Activated CD4-positive, alpha-beta T cell treated with anti-CD3 and anti-CD28 coated beads, Interleukin-2, amount 10 ng/mL, durations not matched to agents 24 days and 14 days (primary cell): ENCODE measurements around the gene VAMP4. TPM values are rescaled to one million over a fixed set of nuclear protein-coding genes. Genes with fewer than 3 reads are reported as not detected.
"Not testable (repeated sequence)": the region's sequence is repeated elsewhere in the genome, so short reads cannot be mapped to it uniquely, and the experiment has no call there.

ENCODE experiments used
- DNase-seq: peaks from one replicate; pipeline ENCODE4 v3.0.0; 2022
- H3K27ac Mint-ChIP-seq: one replicate; pipeline ENCODE4 v1.8.0; 2022; ENCODE audit warnings: mild to moderate bottlenecking, mixed read lengths
- H3K27me3 Mint-ChIP-seq: one replicate; pipeline ENCODE4 v1.8.0; 2022; ENCODE audit warnings: mixed read lengths
- H3K36me3 Mint-ChIP-seq: one replicate; pipeline ENCODE4 v1.8.0; 2022; ENCODE audit warnings: low read depth, mild to moderate bottlenecking, mixed read lengths
- H3K4me1 Mint-ChIP-seq: one replicate; pipeline ENCODE4 v1.8.0; 2021; ENCODE audit warnings: mixed read lengths
- H3K4me3 Mint-ChIP-seq: one replicate; pipeline ENCODE4 v1.8.0; 2022; ENCODE audit warnings: mild to moderate bottlenecking, moderate library complexity, mixed read lengths
- H3K9me3 Mint-ChIP-seq: one replicate; pipeline ENCODE4 v1.8.0; 2021; ENCODE audit warnings: mixed read lengths
- intact Hi-C: fragments of 100-400 bp; cut with micrococcal nuclease; formaldehyde crosslinking; loops from one replicate; pipeline ENCODE4 v1.15.1; 2023
- total RNA-seq: library from RNA; stranded (reverse); gene quantifications from 2 replicates; pipeline ENCODE4 v1.2.3, GENCODE V29; 2022

The VAMP4 gene
- total RNA-seq, 1 donor from 2014 or later = 7.7 TPM

DNA sequence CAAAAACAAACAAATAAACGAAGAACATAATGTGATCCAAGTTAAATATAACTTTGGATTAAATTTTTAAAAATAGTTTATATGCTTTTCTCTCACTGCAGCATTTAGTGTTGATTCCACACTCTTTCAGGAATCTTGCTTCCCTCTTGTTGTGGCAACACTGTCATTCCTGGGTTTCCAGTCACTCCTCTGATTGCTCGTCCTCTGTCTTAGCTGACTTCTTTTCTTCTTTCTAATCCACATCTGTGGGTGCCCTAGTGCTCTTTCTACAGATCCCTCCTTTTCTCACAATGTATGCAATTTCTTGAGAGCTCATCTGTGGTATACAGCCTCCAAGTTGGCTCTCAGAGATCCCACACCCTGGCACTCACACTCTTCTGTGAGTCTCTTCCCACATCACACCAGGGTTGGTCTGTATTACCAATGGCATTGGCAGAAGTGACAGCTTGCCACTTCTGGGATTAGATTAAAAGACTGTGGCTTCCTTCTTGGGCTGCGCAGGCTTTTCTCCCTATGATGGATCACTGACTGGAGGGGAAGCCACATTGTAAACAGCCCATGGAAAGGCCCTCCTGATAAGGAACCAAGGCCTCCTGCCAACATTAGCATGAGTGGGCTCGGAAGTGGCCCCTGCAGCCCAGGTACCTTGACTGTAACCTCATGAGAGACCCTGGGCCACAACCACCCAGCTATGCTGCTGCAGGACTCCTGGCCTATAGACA is 77.8 kb downstream of the VAMP4 start:
- intact Hi-C loops = no loop called here
- H3K4me1 Mint-ChIP-seq = no peaks in the 10 kb centered on the region

DNA sequence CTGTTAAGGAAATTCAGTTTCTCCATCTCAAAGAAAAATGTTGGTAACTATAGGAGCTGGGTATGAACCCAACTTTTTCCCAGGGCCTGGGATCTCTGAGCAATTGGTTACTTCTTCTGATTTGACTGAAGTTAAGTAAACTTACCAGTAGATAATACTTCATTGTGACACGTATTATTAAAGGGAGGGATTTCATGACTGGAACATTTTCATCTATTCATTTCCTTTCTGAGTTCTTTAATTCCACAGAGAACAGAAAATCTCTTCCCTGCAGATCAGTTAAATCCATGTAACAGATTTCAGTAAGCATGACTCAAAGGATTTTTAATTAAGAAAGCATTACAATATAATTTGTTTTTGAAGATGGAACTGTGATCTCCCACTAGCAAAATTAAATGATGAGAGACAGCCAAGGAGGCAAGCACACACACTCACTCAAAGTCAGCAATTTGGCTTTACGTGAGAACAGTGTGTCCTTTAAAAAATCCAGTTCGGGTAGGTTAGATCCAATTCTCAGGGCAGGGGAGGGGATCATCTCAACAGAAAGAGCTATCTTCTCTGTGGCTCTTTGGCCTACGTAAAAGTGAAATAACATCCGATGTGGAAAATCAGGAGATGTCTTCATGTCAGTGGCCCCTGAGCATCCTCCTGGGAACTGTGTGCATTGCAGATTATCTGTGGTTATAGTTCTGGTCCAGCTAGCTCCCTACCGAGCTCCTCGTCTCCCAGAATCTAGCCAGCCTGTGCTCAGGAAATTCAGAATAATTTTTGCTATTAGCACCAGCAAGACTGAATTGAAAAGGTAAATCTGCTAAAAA is 78.6 kb downstream of the VAMP4 start:
- Mint-ChIP-seq H3K27ac (no peak overlapping the region), H3K9me3 (no peaks in the 10 kb centered on the region), H3K4me3 (no peak overlapping the region), H3K36me3 (no peaks in the 10 kb centered on the region), H3K4me1 (no peaks in the 10 kb centered on the region), H3K27me3 (peaks cover 3% of the 10 kb centered on the region)
- intact Hi-C loops = no loop called here
- DNase-seq = no peak

More for the DNA sequence above, 77.8 kb downstream of the VAMP4 start:
- Mint-ChIP-seq H3K9me3 (no peaks in the 10 kb centered on the region), H3K36me3 (no peaks in the 10 kb centered on the region), H3K4me3 (no peak overlapping the region), H3K27me3 (peaks cover 3% of the 10 kb centered on the region), H3K27ac (no peak overlapping the region)
- no peak for DNase-seq

DNA sequence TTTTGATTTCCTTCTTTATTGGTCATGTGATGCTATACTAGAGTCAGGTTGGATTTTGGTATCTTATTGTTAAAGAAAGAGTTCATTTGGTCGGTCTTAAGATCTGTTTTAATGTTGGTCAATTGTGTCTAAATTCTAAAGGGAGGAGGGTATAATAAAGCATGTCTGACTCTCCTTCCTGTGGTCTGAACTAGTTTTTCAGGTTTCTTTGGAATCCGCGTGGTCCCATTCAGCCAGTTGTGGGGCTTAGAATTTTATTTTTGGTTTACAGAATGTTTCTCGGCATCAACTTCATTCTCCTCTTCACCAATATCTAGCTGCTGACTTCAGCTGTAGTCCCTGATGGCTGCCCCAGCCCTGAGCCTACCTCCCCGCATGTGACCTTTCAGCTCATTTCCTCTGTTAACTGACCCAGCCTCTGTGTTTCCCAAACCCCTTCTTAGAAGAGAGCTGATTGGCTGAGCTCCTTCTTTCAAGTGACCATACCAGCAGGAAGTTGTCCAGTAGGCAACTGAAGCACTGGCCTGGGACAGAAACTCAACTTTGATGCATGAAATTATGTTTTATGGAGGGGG is 80.7 kb downstream of the VAMP4 start:
- Mint-ChIP-seq H3K36me3 (no peaks in the 10 kb centered on the region), H3K4me3 (no peak overlapping the region), H3K9me3 (no peaks in the 10 kb centered on the region), H3K27me3 (peaks cover 7% of the 10 kb centered on the region), H3K4me1 (no peaks in the 10 kb centered on the region), H3K27ac (no peak overlapping the region)
- intact Hi-C loops = no loop called here
- peak; percentile 48 for DNase-seq

DNA sequence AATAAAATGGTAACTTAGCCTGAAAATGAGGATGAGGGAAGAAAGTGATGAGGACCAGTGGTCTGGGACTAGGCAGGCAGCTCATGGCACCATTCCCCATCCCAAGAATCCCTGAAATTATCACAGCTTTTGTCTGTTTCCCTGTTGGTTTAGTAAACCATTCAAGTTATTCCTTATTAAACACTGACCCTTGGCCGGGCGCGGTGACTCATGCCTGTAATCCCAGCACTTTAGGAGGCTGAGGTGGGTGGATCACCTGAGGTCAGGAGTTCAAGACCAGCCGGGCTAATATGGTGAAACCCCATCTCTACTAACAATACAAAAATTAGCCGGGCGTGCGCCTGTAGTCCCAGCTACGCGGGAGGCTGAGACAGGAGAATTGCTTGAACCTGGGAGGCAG is 85.7 kb downstream of the VAMP4 start:
- peaks cover 10% of the 10 kb centered on the region for H3K4me1 Mint-ChIP-seq
- peaks cover 30% of the 10 kb centered on the region for H3K27me3 Mint-ChIP-seq
- H3K4me3 Mint-ChIP-seq, DNase-seq, H3K27ac Mint-ChIP-seq, H3K9me3 Mint-ChIP-seq, H3K36me3 Mint-ChIP-seq, intact Hi-C loops: not testable (repeated sequence)

DNA sequence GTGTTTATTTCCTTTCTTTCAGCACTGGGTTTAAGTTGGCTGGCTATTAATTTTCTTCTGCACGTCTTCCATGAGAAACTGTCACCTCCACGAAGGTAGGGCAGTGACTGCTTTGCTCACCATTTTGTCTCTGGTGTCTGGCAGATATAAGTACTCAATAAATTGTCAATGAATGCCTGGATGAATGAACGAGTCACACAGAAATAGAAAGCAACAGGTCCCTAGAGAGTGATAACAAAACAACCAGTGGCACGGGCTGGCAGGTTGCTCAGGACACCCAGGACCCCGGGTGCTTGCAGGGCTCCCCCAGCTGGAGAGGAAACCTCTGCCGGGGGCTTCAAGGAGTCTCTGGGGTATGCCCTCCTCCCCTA is 86.1 kb downstream of the VAMP4 start:
- no peak overlapping the region for H3K27ac Mint-ChIP-seq
- peak overlapping the region; percentile 68 for H3K4me3 Mint-ChIP-seq
- H3K4me1 Mint-ChIP-seq = peaks cover 10% of the 10 kb centered on the region
- H3K9me3 Mint-ChIP-seq = no peaks in the 10 kb centered on the region
- no peaks in the 10 kb centered on the region for H3K36me3 Mint-ChIP-seq
- H3K27me3 Mint-ChIP-seq = peaks cover 35% of the 10 kb centered on the region
- no peak for DNase-seq
- intact Hi-C loops = no loop called here

DNA sequence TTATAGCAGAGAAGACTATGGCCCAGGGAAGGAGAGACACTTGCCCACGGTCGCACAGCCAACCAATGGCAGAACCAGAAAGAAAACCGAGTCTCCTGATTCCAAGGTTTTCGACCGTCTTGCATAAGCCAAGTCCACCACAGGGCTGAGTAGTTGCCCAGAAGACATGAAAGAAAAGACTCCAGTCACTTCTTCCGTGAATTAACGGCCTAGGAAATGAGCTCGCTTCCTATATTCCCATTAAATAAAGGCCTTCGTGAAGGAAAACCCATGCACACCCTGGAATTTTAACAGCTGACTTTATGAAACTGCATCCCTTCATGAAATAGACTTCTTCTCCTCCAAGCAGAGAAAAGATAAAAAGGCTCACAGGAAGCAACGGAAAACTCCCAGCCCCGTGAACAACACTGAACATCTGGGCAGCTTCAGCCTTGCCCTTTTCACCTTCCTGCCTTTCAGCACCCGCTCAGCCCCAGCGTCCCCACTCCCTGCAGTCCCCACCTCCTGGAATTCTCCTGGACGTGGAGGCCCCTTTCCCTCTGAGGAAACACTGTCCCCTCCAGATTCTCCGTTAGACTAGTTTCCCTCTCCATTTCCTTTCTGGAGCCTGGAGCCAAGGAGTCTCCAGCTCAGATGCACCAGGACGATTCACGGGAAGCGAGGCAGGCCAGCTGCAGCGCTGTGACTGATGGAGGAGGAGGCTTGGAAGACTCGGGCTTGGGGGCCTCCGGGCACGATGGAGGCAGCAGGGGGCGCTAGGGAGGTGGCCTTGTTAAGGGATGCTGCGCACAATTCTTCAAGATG is 86.7 kb downstream of the VAMP4 start:
- peak; percentile 92 for DNase-seq
- H3K27me3 Mint-ChIP-seq = peaks cover 38% of the 10 kb centered on the region
- peaks cover 10% of the 10 kb centered on the region for H3K4me1 Mint-ChIP-seq
- H3K4me3 Mint-ChIP-seq = peak overlapping the region; percentile 68
- H3K27ac Mint-ChIP-seq = peak overlapping the region; percentile 5
- no peaks in the 10 kb centered on the region for H3K36me3 Mint-ChIP-seq
- no peaks in the 10 kb centered on the region for H3K9me3 Mint-ChIP-seq
- intact Hi-C loops = no loop called here

DNA sequence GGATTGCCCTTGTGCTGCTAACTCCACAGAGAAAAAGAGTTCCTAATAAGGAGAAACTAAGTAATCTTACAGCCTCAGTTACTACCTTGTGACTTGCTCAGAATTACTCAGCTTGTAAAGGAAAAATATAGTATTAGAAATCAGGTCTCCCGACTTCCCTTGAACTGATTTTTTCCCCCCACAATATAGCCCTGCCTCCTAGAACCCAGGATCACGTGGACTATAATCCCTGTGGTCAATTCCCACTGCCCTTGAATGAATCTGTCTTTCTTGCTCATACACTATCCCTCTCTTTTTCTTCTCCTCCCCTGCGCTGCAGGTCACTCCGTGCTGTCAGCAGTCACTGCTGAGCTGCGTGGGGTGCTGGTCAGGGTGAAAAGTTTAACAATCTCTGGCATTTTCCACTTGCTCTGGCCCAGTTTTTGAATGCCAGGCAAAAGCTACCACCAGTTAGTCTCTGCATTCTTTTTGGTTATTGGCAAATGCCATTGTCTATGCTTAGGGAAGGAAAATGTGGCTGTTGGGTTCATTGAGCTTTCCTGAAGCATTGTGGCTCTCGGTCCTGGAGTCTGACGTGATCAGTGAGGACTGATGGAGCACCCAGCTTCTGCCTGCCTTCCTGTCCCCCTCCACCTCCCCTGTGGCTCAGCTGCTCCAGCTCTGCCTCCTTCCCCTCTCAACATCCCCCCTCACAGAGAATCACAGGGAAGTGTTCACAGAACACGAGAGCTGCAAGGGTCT is 87.5 kb downstream of the VAMP4 start:
- intact Hi-C loops = no loop called here
- Mint-ChIP-seq H3K4me1 (peaks cover 10% of the 10 kb centered on the region), H3K9me3 (no peaks in the 10 kb centered on the region), H3K27ac (no peak overlapping the region), H3K4me3 (no peak overlapping the region), H3K27me3 (peaks cover 39% of the 10 kb centered on the region), H3K36me3 (no peaks in the 10 kb centered on the region)
- no peak for DNase-seq

DNA sequence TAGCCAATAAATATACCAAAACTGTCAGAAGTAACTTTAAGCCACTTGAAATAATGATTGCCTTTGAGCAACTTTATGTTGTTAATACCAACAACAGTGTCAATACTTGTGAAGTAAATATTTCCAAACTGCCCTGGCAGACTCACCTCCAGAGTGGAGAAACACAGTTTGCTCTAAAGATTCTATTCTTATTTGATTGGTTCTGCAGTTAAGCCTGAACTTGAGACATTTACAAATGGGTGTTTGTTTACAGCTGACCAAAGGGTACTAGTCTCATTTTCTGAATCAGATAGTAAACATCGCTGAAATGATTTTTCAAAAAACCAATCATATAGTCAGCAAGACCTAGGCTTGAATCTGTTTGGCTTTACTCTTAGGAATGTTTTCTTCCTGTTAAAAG is 88.1 kb downstream of the VAMP4 start:
- Mint-ChIP-seq H3K9me3 (no peaks in the 10 kb centered on the region), H3K27me3 (peaks cover 39% of the 10 kb centered on the region), H3K27ac (no peak overlapping the region), H3K4me3 (no peak overlapping the region), H3K4me1 (peaks cover 10% of the 10 kb centered on the region), H3K36me3 (no peaks in the 10 kb centered on the region)
- intact Hi-C loops = no loop called here
- DNase-seq = no peak

DNA sequence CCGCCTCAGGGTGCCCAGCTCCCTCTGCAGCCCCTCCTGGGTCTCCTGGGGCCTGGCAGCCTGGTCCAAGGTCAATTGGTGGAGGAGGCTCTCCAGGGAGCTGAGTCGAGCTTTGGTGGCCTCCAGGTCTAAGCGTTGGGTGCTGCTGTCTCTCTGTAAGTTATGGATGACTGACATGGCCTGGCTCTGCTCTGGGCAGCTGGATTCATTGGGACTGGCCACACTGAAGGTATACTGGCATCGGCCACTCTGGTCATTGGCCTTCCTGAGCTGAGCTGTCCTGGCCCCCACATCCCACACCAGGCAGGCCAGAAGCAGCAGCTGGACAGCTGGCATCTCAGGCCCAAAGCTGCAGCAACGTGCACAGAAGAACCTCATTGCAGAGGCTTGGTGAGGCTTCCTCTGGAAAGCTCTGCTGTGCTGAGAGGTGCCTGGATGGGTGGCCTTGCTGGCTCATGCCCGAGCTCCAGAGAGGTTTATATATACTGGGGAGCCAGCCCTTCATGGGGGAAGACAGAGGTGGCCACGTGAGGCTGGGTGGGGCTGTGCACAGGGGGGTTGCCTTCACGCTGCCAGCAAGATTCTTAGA is 89.5 kb downstream of the VAMP4 start, which contains the start of gene MYOC:
Gene MYOC, minus strand, starts transcription at position 455 of the 589 bp plus-strand sequence. Its CDS starts 77 bp downstream, at position 378.
- no peaks in the 10 kb centered on the region for H3K9me3 Mint-ChIP-seq
- no peak within 1 kb of the TSS for H3K27ac Mint-ChIP-seq
- H3K4me3 Mint-ChIP-seq = no peak within 1 kb of the TSS
- peaks cover 10% of the 10 kb centered on the region for H3K4me1 Mint-ChIP-seq
- H3K27me3 Mint-ChIP-seq = peaks cover 35% of the 10 kb centered on the region
- DNase-seq = no peak
- no peaks in the 10 kb centered on the region for H3K36me3 Mint-ChIP-seq
- intact Hi-C loops = no loop called here

Other genes with a start within 250 kb of the VAMP4 start
- gene MYOCOS, start 119.8 kb downstream of the VAMP4 start, total RNA-seq = 0.21 TPM in 1 of 2 replicates, not detected in the other
- not detected in 2 replicates for gene MYOC, start 89.4 kb downstream of the VAMP4 start, total RNA-seq
- gene METTL13, start 39.6 kb upstream of the VAMP4 start, total RNA-seq = 56.1 and 57.8 TPM in 2 replicates
- 0.42 and 0.45 TPM in 2 replicates for gene DNM3, start 99.4 kb upstream of the VAMP4 start, total RNA-seq